ENCODE data around the gene KBTBD13.

Gene KBTBD13

DNA sequence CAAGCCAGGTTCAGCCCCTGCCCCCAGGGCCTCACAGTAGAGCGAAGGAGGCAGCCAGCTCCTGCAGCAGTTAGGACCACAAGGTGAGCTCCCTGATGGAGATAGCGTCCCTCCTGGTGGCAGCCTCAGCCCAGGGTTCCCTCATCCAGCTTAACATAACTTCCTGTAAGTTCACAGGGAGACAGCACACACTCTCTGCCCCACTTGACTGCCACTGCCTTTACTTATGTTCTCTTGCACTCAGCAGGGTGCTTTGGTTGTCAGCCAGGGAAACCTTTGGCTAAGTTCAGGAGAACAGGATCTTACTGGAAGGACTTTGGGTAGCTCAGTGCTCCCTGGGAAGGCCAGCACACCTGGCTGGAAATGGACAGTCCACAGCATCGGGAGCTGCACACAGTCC lies 10.9 kb downstream of the KBTBD13 start:
- Mint-ChIP-seq H3K9me3 (no peaks in the 10 kb centered on the region), H3K36me3 (ENCODE audit: low read depth) (no peaks in the 10 kb centered on the region), H3K27me3 (ENCODE audit: low read depth, poor library complexity) (peaks cover 11% of the 10 kb centered on the region), H3K4me3 (no peak overlapping the region), H3K27ac (peak overlapping the region; percentile 68), H3K4me1 (peaks cover 82% of the 10 kb centered on the region)
- TF ChIP-seq, protein P1, sequence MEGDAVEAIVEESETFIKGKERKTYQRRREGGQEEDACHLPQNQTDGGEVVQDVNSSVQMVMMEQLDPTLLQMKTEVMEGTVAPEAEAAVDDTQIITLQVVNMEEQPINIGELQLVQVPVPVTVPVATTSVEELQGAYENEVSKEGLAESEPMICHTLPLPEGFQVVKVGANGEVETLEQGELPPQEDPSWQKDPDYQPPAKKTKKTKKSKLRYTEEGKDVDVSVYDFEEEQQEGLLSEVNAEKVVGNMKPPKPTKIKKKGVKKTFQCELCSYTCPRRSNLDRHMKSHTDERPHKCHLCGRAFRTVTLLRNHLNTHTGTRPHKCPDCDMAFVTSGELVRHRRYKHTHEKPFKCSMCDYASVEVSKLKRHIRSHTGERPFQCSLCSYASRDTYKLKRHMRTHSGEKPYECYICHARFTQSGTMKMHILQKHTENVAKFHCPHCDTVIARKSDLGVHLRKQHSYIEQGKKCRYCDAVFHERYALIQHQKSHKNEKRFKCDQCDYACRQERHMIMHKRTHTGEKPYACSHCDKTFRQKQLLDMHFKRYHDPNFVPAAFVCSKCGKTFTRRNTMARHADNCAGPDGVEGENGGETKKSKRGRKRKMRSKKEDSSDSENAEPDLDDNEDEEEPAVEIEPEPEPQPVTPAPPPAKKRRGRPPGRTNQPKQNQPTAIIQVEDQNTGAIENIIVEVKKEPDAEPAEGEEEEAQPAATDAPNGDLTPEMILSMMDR (IDR thresholded peaks at IDR 0.05), result no peak
- DNase-seq, result no peak

DNA sequence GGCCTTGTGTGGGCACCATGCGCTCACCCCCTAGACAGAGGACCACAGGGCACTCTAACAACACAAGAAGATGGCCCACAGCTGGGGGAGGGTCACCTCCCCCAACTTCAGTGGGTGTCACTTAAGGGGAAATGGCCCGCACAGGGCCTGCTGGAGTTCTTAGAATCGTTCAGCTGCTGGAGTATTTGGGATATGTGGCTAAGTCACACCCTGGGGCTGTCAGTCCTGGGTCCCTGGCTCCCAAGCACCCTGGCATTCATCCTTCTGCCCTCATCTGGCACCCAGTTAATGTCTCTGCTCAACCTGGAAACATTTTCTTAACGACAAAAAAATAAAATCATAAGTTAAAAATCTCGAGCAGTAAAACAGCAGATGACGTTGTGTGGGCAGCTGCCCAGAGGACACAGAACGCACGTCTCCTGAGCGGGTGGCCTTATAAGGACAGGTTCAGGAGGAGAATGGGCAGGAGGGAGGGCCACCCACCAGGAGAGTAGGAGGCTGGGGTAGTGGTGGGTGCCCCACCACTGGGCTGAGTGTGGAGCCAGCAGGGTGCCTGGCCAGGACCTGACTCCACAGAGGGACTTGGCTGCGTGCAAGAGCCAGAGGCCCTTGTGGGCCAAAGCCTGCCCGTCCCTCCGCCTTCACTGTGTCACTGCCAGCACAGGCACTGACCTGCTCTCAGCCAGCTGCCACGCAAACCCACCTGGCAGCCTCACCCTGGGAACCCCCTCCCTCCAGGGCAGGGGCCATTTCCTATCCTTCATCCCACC lies 11.5 kb downstream of the KBTBD13 start:
- no peak overlapping the region for H3K27ac Mint-ChIP-seq
- DNase-seq, result no peak
- H3K4me1 Mint-ChIP-seq, result peaks cover 81% of the 10 kb centered on the region

DNA sequence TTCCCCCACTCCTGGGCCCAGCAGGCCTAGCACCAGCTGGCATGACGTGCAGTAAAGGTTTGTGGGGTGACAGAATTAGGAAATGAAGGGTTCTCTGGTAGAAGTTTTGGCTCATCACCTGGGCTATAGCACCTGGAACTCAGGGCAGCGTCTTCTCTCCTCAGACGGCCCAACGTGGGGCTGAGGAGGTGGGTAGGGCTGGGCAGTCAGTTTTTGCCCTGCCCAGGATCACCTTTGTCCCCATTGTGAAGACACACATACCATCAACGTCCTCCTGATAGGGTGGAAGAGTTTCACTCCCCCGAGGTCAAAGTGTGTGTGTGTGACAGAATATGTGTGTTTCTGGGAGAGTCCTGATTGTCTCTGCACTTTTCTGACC lies 12.1 kb downstream of the KBTBD13 start:
- Mint-ChIP-seq H3K27me3 (ENCODE audit: low read depth, poor library complexity) (peaks cover 11% of the 10 kb centered on the region), H3K36me3 (ENCODE audit: low read depth) (no peaks in the 10 kb centered on the region), H3K4me1 (peaks cover 75% of the 10 kb centered on the region), H3K9me3 (no peaks in the 10 kb centered on the region), H3K27ac (no peak overlapping the region), H3K4me3 (no peak overlapping the region)
- TF ChIP-seq, protein P1 (IDR thresholded peaks at IDR 0.05), result no peak
- no peak for DNase-seq

More for the DNA sequence above, 11.5 kb downstream of the KBTBD13 start:
- Mint-ChIP-seq H3K27me3 (ENCODE audit: low read depth, poor library complexity) (peaks cover 11% of the 10 kb centered on the region), H3K36me3 (ENCODE audit: low read depth) (no peaks in the 10 kb centered on the region), H3K4me3 (no peak overlapping the region), H3K9me3 (no peaks in the 10 kb centered on the region)
- TF ChIP-seq, protein P1 (IDR thresholded peaks at IDR 0.05), result no peak

DNA sequence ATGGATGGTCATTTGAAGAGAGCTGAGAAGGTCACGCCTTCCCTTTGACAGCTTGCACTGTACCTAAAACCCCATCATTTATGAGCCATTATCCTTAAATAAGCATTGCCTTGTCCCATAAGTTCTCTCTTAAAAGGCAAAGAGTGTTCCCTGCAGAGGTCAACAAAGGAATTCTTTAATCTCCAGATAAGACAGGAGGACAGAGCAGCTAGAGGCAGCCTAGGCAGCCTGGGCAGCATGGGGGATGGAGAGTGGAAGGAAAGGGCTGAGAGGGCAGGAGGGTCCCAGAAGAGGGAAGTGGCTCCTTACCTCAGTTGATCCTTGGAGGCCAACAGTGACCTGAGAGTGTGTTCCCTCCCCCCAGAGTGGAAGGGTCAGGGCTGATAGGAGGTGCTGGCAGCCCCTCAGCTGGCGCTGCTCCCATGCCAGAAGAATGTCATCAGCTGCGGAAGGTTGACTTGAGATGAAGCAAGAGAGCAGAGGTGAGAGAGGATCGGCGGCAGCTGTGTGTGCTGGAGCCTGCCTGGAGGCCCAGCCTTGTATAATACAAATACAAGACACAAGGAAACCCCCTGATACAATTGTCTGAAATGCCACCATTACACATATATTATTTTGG lies 12.8 kb downstream of the KBTBD13 start:
- H3K9me3 Mint-ChIP-seq, result no peaks in the 10 kb centered on the region
- no peak overlapping the region for H3K27ac Mint-ChIP-seq
- H3K4me1 Mint-ChIP-seq, result peaks cover 68% of the 10 kb centered on the region

DNA sequence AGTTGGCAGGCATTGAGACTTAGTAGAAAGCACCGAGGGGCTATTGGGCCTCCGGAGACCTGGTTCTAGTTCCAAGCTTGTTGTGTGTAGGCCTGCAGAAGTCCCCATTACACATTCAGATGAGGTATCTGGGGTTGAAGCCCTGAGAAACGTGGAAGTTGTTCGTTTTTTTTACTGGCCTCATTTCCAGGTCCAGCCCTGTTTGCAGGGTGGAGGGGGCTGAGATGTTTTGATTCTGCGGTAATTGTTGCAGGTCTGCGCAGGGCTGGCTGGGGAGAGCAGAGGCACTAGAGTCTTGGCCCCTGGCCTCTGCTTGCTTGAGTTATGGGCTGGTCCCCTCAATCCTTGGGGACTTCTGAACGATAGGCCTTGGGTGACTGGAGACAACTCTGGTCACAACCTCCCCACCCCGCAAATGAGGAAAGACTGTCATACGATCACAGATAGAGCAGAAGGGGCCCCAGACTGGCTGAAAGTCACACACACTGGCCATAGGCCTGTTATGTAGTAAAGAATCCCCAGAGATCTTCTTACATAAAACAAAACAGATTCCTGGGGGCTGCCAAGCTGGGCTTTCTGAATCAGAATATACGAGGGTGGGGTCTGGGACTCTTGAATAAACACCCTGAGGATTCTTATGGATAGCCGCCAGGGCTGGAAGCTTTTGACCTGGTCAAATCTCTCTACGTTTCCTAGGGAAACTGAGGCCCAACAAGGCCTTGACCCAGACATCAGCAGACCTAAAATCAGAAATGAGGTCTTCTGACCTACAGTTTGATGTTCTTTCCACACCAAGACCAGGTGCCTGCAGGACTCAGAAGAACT lies 15.6 kb downstream of the KBTBD13 start:
- no peak for DNase-seq
- Mint-ChIP-seq H3K4me3 (no peak overlapping the region), H3K4me1 (peaks cover 40% of the 10 kb centered on the region), H3K36me3 (ENCODE audit: low read depth) (peaks cover 2% of the 10 kb centered on the region), H3K27ac (peak overlapping the region; percentile 93), H3K27me3 (ENCODE audit: low read depth, poor library complexity) (peaks cover 7% of the 10 kb centered on the region), H3K9me3 (no peaks in the 10 kb centered on the region)
- TF ChIP-seq, protein P1 (IDR thresholded peaks at IDR 0.05), result no peak

More for the DNA sequence above, 12.8 kb downstream of the KBTBD13 start:
- Mint-ChIP-seq H3K36me3 (ENCODE audit: low read depth) (no peaks in the 10 kb centered on the region), H3K4me3 (no peak overlapping the region), H3K27me3 (ENCODE audit: low read depth, poor library complexity) (peaks cover 11% of the 10 kb centered on the region)
- TF ChIP-seq, protein P1 (IDR thresholded peaks at IDR 0.05), result no peak
- no peak for DNase-seq

Measured in nephron progenitor cell (in vitro differentiated cells).